Measurements from ENCODE around the gene RAB11FIP5. TPM values are rescaled to one million over a fixed set of nuclear protein-coding genes. Genes with fewer than 3 reads are reported as not detected.

Gene RAB11FIP5
- total RNA-seq, 1 donor from 2014 or later: 3.5 TPM

- no peak overlapping the region for H3K27ac Mint-ChIP-seq
- H3K4me1 Mint-ChIP-seq: peaks cover 11% of the 10 kb centered on the region
- H3K27me3 Mint-ChIP-seq: no peaks in the 10 kb centered on the region
- no peak for ATAC-seq (ENCODE audit: low read depth)
- no peaks in the 10 kb centered on the region for H3K9me3 Mint-ChIP-seq
- no peak for TF ChIP-seq CTCF (IDR thresholded peaks at IDR 0.05)
- ChIA-PET POLR2A (interaction anchor here (0.8 kb wide), 1 partner anchor 38 kb away, joined by 3 read pairs; no protein-coding TSS in a partner anchor), CTCF (interaction anchor here (1.4 kb wide), 1 partner anchor 63 kb away, joined by 6 read pairs; no protein-coding TSS in a partner anchor)
- DNase-seq: no peak
- intact Hi-C loops (cut with micrococcal nuclease): loop anchor here (5.0 kb wide), 4 partner anchors 118 to 1843 kb away; partner anchors contain the start of genes ALMS1, CCT7, EMX1 and POLE4
- no peaks in the 10 kb centered on the region for H3K36me3 Mint-ChIP-seq (ENCODE audit: low read depth)
- H3K4me3 Mint-ChIP-seq: peak overlapping the region; percentile 49
Measured at GRCh38 chr2:73114273-73114867, 1.6 kb upstream of the RAB11FIP5 start.

- TF ChIP-seq CTCF (IDR thresholded peaks at IDR 0.05): no peak
- ATAC-seq (ENCODE audit: low read depth): peak; percentile 26
- peak; percentile 35 for DNase-seq
- POLR2A ChIA-PET: interaction anchor here (0.6 to 1.5 kb wide), 4 partner anchors 12 to 181 kb away, joined by 3 to 7 read pairs (median 4); partner anchors contain the start of genes EGR4 and SFXN5
- no peaks in the 10 kb centered on the region for H3K36me3 Mint-ChIP-seq (ENCODE audit: low read depth)
- no peaks in the 10 kb centered on the region for H3K9me3 Mint-ChIP-seq
- peaks cover 11% of the 10 kb centered on the region for H3K4me1 Mint-ChIP-seq
- CTCF ChIA-PET: interaction anchor here (0.5 kb wide), 1 partner anchor 129 kb away, joined by 3 read pairs; no protein-coding TSS in a partner anchor
- intact Hi-C loops (cut with micrococcal nuclease): loop anchor here (2.0 to 5.0 kb wide), 7 partner anchors 65 to 1845 kb away; partner anchors contain the start of genes ALMS1, CCT7, EMX1 and FBXO41
- no peaks in the 10 kb centered on the region for H3K27me3 Mint-ChIP-seq
- H3K4me3 Mint-ChIP-seq: peak overlapping the region; percentile 77
- peak overlapping the region; percentile 59 for H3K27ac Mint-ChIP-seq
Measured at GRCh38 chr2:73112026-73112912, 479 bp downstream of the RAB11FIP5 start.

- DNase-seq (no peak), ATAC-seq (ENCODE audit: low read depth) (no peak)
- no peak for TF ChIP-seq CTCF (IDR thresholded peaks at IDR 0.05)
- Mint-ChIP-seq H3K27ac (peak overlapping the region; percentile 59), H3K36me3 (ENCODE audit: low read depth) (no peaks in the 10 kb centered on the region), H3K4me3 (peak overlapping the region; percentile 77), H3K27me3 (no peaks in the 10 kb centered on the region), H3K9me3 (no peaks in the 10 kb centered on the region), H3K4me1 (peaks cover 11% of the 10 kb centered on the region)
- ChIA-PET CTCF (no interaction called here), POLR2A (interaction anchor here (1.5 kb wide), 1 partner anchor 40 kb away, joined by 4 read pairs; the partner anchor contains the start of gene SFXN5)
- intact Hi-C loops (cut with micrococcal nuclease): loop anchor here (2.0 to 5.0 kb wide), 7 partner anchors 65 to 1846 kb away; partner anchors contain the start of genes ALMS1, CCT7, EMX1 and FBXO41
Measured at GRCh38 chr2:73111073-73112025, 1.4 kb downstream of the RAB11FIP5 start.

- H3K4me3 Mint-ChIP-seq: peak overlapping the region; percentile 61
- CTCF ChIA-PET: no interaction called here
- no peaks in the 10 kb centered on the region for H3K27me3 Mint-ChIP-seq
- peaks cover 11% of the 10 kb centered on the region for H3K4me1 Mint-ChIP-seq
- H3K27ac Mint-ChIP-seq: no peak overlapping the region
- POLR2A ChIA-PET: no interaction called here
- no peak for TF ChIP-seq CTCF (IDR thresholded peaks at IDR 0.05)
- DNase-seq (no peak), ATAC-seq (ENCODE audit: low read depth) (no peak)
- no peaks in the 10 kb centered on the region for H3K9me3 Mint-ChIP-seq
- intact Hi-C loops (cut with micrococcal nuclease): loop anchor here (5.0 kb wide), 4 partner anchors 122 to 1847 kb away; partner anchors contain the start of genes ALMS1, CCT7, EMX1 and POLE4
- H3K36me3 Mint-ChIP-seq (ENCODE audit: low read depth): no peaks in the 10 kb centered on the region
Measured at GRCh38 chr2:73110168-73111072, 2.3 kb downstream of the RAB11FIP5 start.
